HepG2 (cell line): Measurements from ENCODE around the gene PDZD7. TPM values are rescaled to one million over a fixed set of nuclear protein-coding genes. Genes with fewer than 3 reads are reported as not detected.

ENCODE experiments used
- ARNT2 ChIP-seq: sonication (generic); formaldehyde crosslinking; IDR thresholded peaks from 2 replicates; pipeline ENCODE4 v1.8.0; 2022; ENCODE audit warnings: mild to moderate bottlenecking, low read depth, missing genetic modification reagents, moderate library complexity
- CBX2 ChIP-seq, 2 experiments: fragments of 200-600 bp in 1 of 2; sonication (generic); formaldehyde crosslinking in 1 of 2; IDR thresholded peaks; 2 replicates each; pipeline versions ENCODE4 v1.7.0 to v1.8.1; 2018 to 2022; ENCODE audit warnings: low read depth in 2 of 2, low read length in 1 of 2, mild to moderate bottlenecking in 1 of 2, missing genetic modification reagents in 1 of 2
- ESRRA ChIP-seq: sonication (generic); formaldehyde crosslinking; IDR thresholded peaks from 2 replicates; pipeline ENCODE4 v1.5.1; 2020; ENCODE audit warnings: mild to moderate bottlenecking, low read depth, missing genetic modification reagents
- HES4 ChIP-seq: sonication (generic); formaldehyde crosslinking; IDR thresholded peaks from 2 replicates; pipeline ENCODE4 v1.9.0; 2021; ENCODE audit warnings: mild to moderate bottlenecking, missing genetic modification reagents, borderline replicate concordance
- KDM3A ChIP-seq: IDR thresholded peaks from 2 replicates; pipeline ENCODE4 v1.6.1; 2018; ENCODE audit warnings: low read depth, missing compliant biosample characterization
- KDM6A ChIP-seq: IDR thresholded peaks from 2 replicates; pipeline ENCODE4 v1.6.1; 2016; ENCODE audit warnings: low read depth
- NFKBIZ ChIP-seq: IDR thresholded peaks from 2 replicates; pipeline ENCODE4 v1.6.1; 2018; ENCODE audit warnings: missing genetic modification reagents, missing compliant biosample characterization
- NR2F6 ChIP-seq, 2 experiments: IDR thresholded peaks; 2 replicates each; pipeline ENCODE4 v1.6.1; 2016; ENCODE audit warnings: antibody characterized with exemption in 1 of 2, mild to moderate bottlenecking in 1 of 2
- PAWR ChIP-seq: sonication (generic); formaldehyde crosslinking; IDR thresholded peaks from 2 replicates; pipeline ENCODE4 v1.4.0; 2020; ENCODE audit warnings: missing genetic modification reagents, mild to moderate bottlenecking, borderline replicate concordance
- POLR2G ChIP-seq: fragments of 200-400 bp; formaldehyde crosslinking; IDR thresholded peaks from 2 replicates; pipeline ENCODE4 v1.6.1; 2018; ENCODE audit warnings: mild to moderate bottlenecking, low read depth, low read length, moderate library complexity
- RBFOX2 ChIP-seq: fragments of 200-400 bp; formaldehyde crosslinking; IDR thresholded peaks from 2 replicates; pipeline ENCODE4 v1.6.1; 2017; ENCODE audit warnings: low read depth, mild to moderate bottlenecking, low read length
- RXRB ChIP-seq: IDR thresholded peaks from 2 replicates; pipeline ENCODE4 v1.6.1; 2016; ENCODE audit warnings: borderline replicate concordance, missing genetic modification reagents, missing compliant biosample characterization
- SALL1 ChIP-seq: sonication (generic); formaldehyde crosslinking; IDR thresholded peaks from 2 replicates; pipeline ENCODE4 v1.8.0; 2022; ENCODE audit warnings: mild to moderate bottlenecking, missing genetic modification reagents
- SMAD1 ChIP-seq: sonication (generic); formaldehyde crosslinking; IDR thresholded peaks from 2 replicates; pipeline ENCODE4 v1.4.0; 2020; ENCODE audit warnings: missing genetic modification reagents, low read depth, mild to moderate bottlenecking, borderline replicate concordance
- SMYD3 ChIP-seq: sonication (generic); formaldehyde crosslinking; IDR thresholded peaks from 2 replicates; pipeline ENCODE4 v1.8.1; 2023; ENCODE audit warnings: mild to moderate bottlenecking, missing genetic modification reagents
- SNAPC5 ChIP-seq: sonication (generic); formaldehyde crosslinking; IDR thresholded peaks from 2 replicates; pipeline ENCODE4 v1.8.1; 2023; ENCODE audit warnings: mild to moderate bottlenecking, missing genetic modification reagents, borderline replicate concordance
- SP4 ChIP-seq: sonication (generic); formaldehyde crosslinking; IDR thresholded peaks from 2 replicates; pipeline ENCODE4 v1.8.1; 2023; ENCODE audit warnings: mild to moderate bottlenecking, missing genetic modification reagents
- ZBTB34 ChIP-seq: sonication (generic); formaldehyde crosslinking; IDR thresholded peaks from 2 replicates; pipeline ENCODE4 v1.8.0; 2022; ENCODE audit warnings: mild to moderate bottlenecking, missing genetic modification reagents
- ZBTB7B ChIP-seq: sonication (generic); formaldehyde crosslinking; IDR thresholded peaks from 2 replicates; pipeline ENCODE4 v1.4.0; 2020; ENCODE audit warnings: missing genetic modification reagents
- ZMYM3 ChIP-seq: sonication (generic); formaldehyde crosslinking; IDR thresholded peaks from 2 replicates; pipeline ENCODE4 v1.5.1; 2020; ENCODE audit warnings: mild to moderate bottlenecking, missing genetic modification reagents
- ZNF317 ChIP-seq: sonication (generic); formaldehyde crosslinking; IDR thresholded peaks from 2 replicates; pipeline ENCODE4 v1.5.0; 2020; ENCODE audit warnings: mild to moderate bottlenecking, missing genetic modification reagents
- ZNF33B ChIP-seq: sonication (generic); formaldehyde crosslinking; IDR thresholded peaks from 2 replicates; pipeline ENCODE4 v1.5.1; 2020; ENCODE audit warnings: mild to moderate bottlenecking, missing genetic modification reagents
- ZNF512 ChIP-seq: sonication (generic); formaldehyde crosslinking; IDR thresholded peaks from 2 replicates; pipeline ENCODE4 v1.4.0; 2020; ENCODE audit warnings: mild to moderate bottlenecking, missing genetic modification reagents
- ZNF747 ChIP-seq: sonication (generic); formaldehyde crosslinking; IDR thresholded peaks from 2 replicates; pipeline ENCODE4 v1.8.1; 2023; ENCODE audit warnings: missing genetic modification reagents, mild to moderate bottlenecking, borderline replicate concordance
- polyA plus RNA-seq, 8 experiments: library from polyadenylated mRNA; depleted of rRNA in 3 of 8; stranded (reverse) in 7 of 8; unstranded in 1 of 8; fragments of >200 nt; fragmentation: Illumina TruSeq in 4 of 8; extraction: Trizol in 4 of 8; gene quantifications; 2 replicates each; pipeline versions ENCODE4 v1.2.1 to v1.2.3, GENCODE V29; 2011 to 2016; ENCODE audit warnings: low read depth in 4 of 8, missing spikeins in 1 of 8, mixed read lengths in 1 of 8; ENCODE audit not compliant: insufficient read depth in 1 of 8
- total RNA-seq, 5 experiments: library from RNA; depleted of rRNA; stranded (reverse); fragments of >200 nt; fragmentation: Illumina TruSeq; extraction: Trizol; gene quantifications; 2 replicates each; pipeline ENCODE4 v1.2.3, GENCODE V29; 2016; ENCODE audit warnings: low read depth in 1 of 5
- TF ChIP-seq, protein P1 (sequence below): sonication (generic); formaldehyde crosslinking; IDR thresholded peaks from 2 replicates; pipeline ENCODE4 v1.8.0; 2022; ENCODE audit warnings: low read depth, missing genetic modification reagents

Gene PDZD7
- total and polyA plus RNA-seq, 2 of the 13 experiments (the other 11 are each of a cell fraction or from before 2014, with no cell fraction given), result 0.58 to 0.73 TPM

DNA sequence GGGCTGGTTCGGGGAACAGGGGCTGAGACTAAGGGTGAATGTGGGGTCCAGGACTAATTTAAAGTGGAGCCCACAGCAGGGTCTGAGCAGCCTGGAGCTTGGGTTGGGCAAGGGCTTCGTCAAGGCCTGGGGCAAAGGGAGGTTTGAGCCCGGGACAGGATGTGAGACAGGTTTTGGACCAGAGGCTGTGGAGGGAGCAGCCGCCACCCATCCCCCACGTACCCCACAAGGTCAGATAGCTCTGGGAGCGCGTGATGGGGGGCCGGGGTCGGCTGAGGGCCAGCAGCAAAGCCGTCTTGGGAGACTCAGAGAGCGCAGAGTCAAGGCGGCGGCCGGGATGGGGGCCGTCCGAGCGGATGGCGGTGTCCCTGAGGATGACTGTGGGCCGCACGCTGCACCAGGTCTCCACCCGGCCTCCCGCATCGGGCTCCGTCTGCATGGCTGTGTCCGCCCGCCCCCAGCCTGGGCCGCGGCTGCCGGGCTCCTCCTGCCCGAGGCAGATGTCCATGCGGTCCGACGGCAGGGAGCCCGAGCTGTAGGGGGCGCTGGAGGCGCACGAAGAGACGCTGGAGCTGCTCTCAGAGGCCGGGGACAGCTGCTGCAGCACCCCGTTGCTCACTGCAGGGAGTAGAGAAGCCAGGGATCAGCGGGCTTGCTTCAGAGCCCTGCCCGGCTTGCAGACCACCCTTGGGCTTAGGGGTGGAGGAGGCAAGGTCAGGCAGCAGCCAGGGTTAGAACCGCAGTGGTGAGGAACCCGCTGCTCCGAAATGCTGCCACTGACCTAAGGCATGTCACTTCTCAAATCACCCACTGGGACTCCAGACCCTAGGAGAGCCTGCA lies 12.1 kb downstream of the PDZD7 start (continued):
- TF ChIP-seq ZBTB7B (CRISPR knock-in tag) (peak; percentile 73), ESRRA (CRISPR knock-in tag) (peak; percentile 28; the same call in 1 of the 2 replicates), SP4 (CRISPR knock-in tag) (peak; percentile 59), PAWR (CRISPR knock-in tag) (no peak), POLR2G (no peak), ZBTB34 (CRISPR knock-in tag) (0 out of 2 replicates have a peak, but pooled peaks have one; percentile 61), KDM3A (CRISPR knock-in tag) (peak; percentile 93), ARNT2 (CRISPR knock-in tag) (peak; percentile 90), SMAD1 (CRISPR knock-in tag) (peak; percentile 58; the same call in 1 of the 2 replicates), KDM6A (no peak), SNAPC5 (CRISPR knock-in tag) (no peak), ZMYM3 (CRISPR knock-in tag) (peak; percentile 26; the same call in 1 of the 2 replicates), HES4 (CRISPR knock-in tag) (0 out of 2 replicates have a peak, but pooled peaks have one; percentile 55), ZNF33B (CRISPR knock-in tag) (peak; percentile 67; the same call in 1 of the 2 replicates), ZNF747 (CRISPR knock-in tag) (peak; percentile 32; the same call in 1 of the 2 replicates), RBFOX2 (peak; percentile 75), RXRB (0 out of 2 replicates have a peak, but pooled peaks have one; percentile 33), CBX2 (IDR thresholded peaks at IDR 0.05; ENCODE audit: low read depth, low read length) (no peak), CBX2 (CRISPR knock-in tag; IDR thresholded peaks at IDR 0.05; ENCODE audit: low read depth) (peak; percentile 95; the same call in 1 of the 2 replicates), NR2F6 (IDR thresholded peaks at IDR 0.05) (no peak), NR2F6 (CRISPR knock-in tag; IDR thresholded peaks at IDR 0.05) (peak; percentile 23; the same call in 1 of the 2 replicates), ZNF317 (CRISPR knock-in tag) (0 out of 2 replicates have a peak, but pooled peaks have one; percentile 51), ZNF512 (CRISPR knock-in tag) (peak; percentile 51; the same call in 1 of the 2 replicates), SMYD3 (0 out of 2 replicates have a peak, but pooled peaks have one; percentile 44), SALL1 (peak; percentile 77), NFKBIZ (CRISPR knock-in tag) (0 out of 2 replicates have a peak, but pooled peaks have one; percentile 23)
- TF ChIP-seq, protein P1, sequence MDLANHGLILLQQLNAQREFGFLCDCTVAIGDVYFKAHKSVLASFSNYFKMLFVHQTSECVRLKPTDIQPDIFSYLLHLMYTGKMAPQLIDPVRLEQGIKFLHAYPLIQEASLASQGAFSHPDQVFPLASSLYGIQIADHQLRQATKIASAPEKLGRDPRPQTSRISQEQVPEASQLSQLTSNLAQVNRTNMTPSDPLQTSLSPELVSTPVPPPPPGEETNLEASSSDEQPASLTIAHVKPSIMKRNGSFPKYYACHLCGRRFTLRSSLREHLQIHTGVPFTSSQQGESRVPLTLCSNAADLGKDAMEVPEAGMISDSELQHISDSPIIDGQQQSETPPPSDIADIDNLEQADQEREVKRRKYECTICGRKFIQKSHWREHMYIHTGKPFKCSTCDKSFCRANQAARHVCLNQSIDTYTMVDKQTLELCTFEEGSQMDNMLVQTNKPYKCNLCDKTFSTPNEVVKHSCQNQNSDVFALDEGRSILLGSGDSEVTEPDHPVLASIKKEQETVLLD, result no peak
